SJCRH30 (cell line): ENCODE data around the gene TRMT44. TPM values are rescaled to one million over a fixed set of nuclear protein-coding genes. Genes with fewer than 3 reads are reported as not detected.

Experiments
- DNase-seq, 2 experiments: peaks; one replicate each; pipeline ENCODE4 v3.0.0-alpha.2; 2015 to 2020
- H3K27ac ChIP-seq: fragments of 250-450 bp; sonication (Bioruptor Pico); 2 replicates; pipeline ENCODE4 v1.5.1; 2020; ENCODE audit warnings: mild to moderate bottlenecking, moderate library complexity
- H3K27me3 ChIP-seq: fragments of 250-450 bp; sonication (Bioruptor Pico); 2 replicates; pipeline ENCODE4 v1.5.1; 2020; ENCODE audit warnings: mild to moderate bottlenecking, moderate library complexity
- H3K36me3 ChIP-seq: fragments of 250-450 bp; sonication (Bioruptor Pico); 2 replicates; pipeline ENCODE4 v1.5.1; 2020; ENCODE audit warnings: mild to moderate bottlenecking, moderate library complexity
- H3K4me1 ChIP-seq: fragments of 250-450 bp; sonication (Bioruptor Pico); 2 replicates; pipeline ENCODE4 v1.5.1; 2020; ENCODE audit warnings: mild to moderate bottlenecking, moderate library complexity
- H3K4me3 ChIP-seq: fragments of 250-450 bp; sonication (Bioruptor Pico); 2 replicates; pipeline ENCODE4 v1.5.1; 2020; ENCODE audit warnings: mild to moderate bottlenecking, moderate library complexity
- H3K9me3 ChIP-seq: fragments of 250-450 bp; sonication (Bioruptor Pico); replicated peaks from 2 replicates; pipeline ENCODE4 v1.5.1; 2020; ENCODE audit warnings: mild to moderate bottlenecking, moderate library complexity
- total RNA-seq: library from RNA; depleted of rRNA; stranded (reverse); fragments of >200 nt; shearing (Covaris generic); gene quantifications from 2 replicates; pipeline ENCODE4 v1.2.3, GENCODE V29; 2014; rRNA removed

Gene TRMT44
- total RNA-seq, 1 experiment from 2014 or later = 14.3 TPM

DNA sequence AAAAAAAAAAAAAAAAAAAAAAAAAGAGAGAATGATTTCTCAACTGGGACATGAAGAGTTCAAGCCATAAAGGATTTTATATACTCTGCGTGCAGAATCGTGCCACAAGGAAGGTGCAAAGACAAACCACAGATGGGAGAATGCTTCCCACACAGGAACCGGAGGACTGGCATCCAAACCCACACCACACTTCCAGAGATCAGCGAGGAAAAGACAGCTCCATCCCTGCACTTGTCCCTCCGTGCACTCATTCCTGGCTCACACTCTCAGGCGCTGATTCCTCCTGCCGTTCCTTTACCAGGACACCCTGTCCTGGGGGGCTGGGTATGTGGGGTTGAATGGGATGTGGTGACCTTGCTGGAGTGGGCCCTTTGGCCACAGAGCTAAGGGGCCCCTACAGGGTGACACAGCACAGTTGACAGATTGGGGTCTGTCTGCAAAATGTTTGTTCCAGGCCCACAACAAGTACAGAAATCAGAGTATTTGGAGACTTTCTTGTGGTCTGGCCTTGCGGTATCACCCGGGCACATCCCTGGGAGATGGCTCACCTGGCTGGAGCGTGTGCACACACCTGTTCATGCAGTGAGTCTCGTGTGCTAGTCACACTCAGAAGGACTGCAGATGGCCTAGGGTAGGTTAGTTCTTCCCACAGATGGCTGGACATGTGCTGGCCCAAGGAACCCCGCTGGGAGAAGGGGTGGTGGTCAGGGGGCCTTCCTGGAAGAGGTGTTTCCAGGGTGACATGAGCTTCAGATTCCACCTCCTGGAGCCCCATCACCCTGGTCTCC is 84.2 kb downstream of the TRMT44 start:
- Histone ChIP-seq H3K9me3 (peaks cover 25% of the 10 kb centered on the region), H3K4me3 (no peak overlapping the region), H3K27me3 (no peaks in the 10 kb centered on the region), H3K4me1 (peaks cover 45% of the 10 kb centered on the region), H3K27ac (peak overlapping the region; percentile 67), H3K36me3 (no peaks in the 10 kb centered on the region)
- DNase-seq = no peak

- Histone ChIP-seq H3K27me3 (no peaks in the 10 kb centered on the region), H3K4me1 (peaks cover 45% of the 10 kb centered on the region), H3K4me3 (no peak overlapping the region), H3K36me3 (no peaks in the 10 kb centered on the region), H3K9me3 (peaks cover 28% of the 10 kb centered on the region), H3K27ac (peak overlapping the region; percentile 67)
- DNase-seq = peak in 1 of 2 experiments; percentile 44
Observed at GRCh38 chr4:8525383-8526120, 85.0 kb downstream of the TRMT44 start.

Other genes starting within 250 kb of the TRMT44 start
- gene SH3TC1, start 241.5 kb upstream of the TRMT44 start, total RNA-seq = 21.5 and 28.9 TPM in 2 replicates
- gene HTRA3, start 171.0 kb upstream of the TRMT44 start, total RNA-seq = 0.08 TPM in 1 of 2 replicates, not detected in the other
- 20.0 and 21.4 TPM in 2 replicates for gene ACOX3, start 54 bp upstream of the TRMT44 start, total RNA-seq
- gene GPR78, start 139.6 kb downstream of the TRMT44 start, total RNA-seq = 1.4 and 3.5 TPM in 2 replicates
- gene CPZ, start 152.0 kb downstream of the TRMT44 start, total RNA-seq = 47.1 and 53.7 TPM in 2 replicates